HG02798 (cell line): ENCODE data around the gene HLA-B.
"Not testable (repeated sequence)": the region's sequence is repeated elsewhere in the genome, so short reads cannot be mapped to it uniquely, and the experiment has no call there.

Experiments
- ATAC-seq: cut with Tn5 transposase; IDR thresholded peaks from one replicate; pipeline ENCODE4 v1.9.1; 2021; ENCODE audit warnings: mild to moderate bottlenecking; ENCODE audit not compliant: unreplicated experiment, poor library complexity

Gene HLA-B

GRCh38 chr6:31356946-31357466 lies at the start of gene HLA-B:
TSS of gene HLA-B (minus strand) at chr6:31357179. CDS start at chr6:31357158, 21 bp downstream.
- ATAC-seq, result peak; percentile 87

GRCh38 chr6:31405996-31406395 lies 49.0 kb upstream of the HLA-B start:
- ATAC-seq, result no peak

- not testable (repeated sequence) for ATAC-seq
Observed at GRCh38 chr6:31404061-31404364, 47.0 kb upstream of the HLA-B start.

GRCh38 chr6:31403283-31404060 lies 46.5 kb upstream of the HLA-B start, which contains the start of gene MICA:
TSS of gene MICA (plus strand) at chr6:31403595. CDS start at chr6:31403633, 38 bp downstream.
- ATAC-seq, result peak; percentile 65

- ATAC-seq, result peak; percentile 9
Observed at GRCh38 chr6:31402324-31403282, 45.6 kb upstream of the HLA-B start.

- no peak for ATAC-seq
Observed at GRCh38 chr6:31401403-31401802, 44.4 kb upstream of the HLA-B start.

- ATAC-seq, result peak; percentile 43
Observed at GRCh38 chr6:31400467-31401289, 43.7 kb upstream of the HLA-B start.

- ATAC-seq, result no peak
Observed at GRCh38 chr6:31399589-31400466, 42.8 kb upstream of the HLA-B start.

GRCh38 chr6:31397901-31398525 lies 41.0 kb upstream of the HLA-B start:
- ATAC-seq, result no peak

GRCh38 chr6:31397153-31397499 lies 40.1 kb upstream of the HLA-B start:
- ATAC-seq, result not testable (repeated sequence)

GRCh38 chr6:31396422-31397152 lies 39.6 kb upstream of the HLA-B start:
- no peak for ATAC-seq

- ATAC-seq, result no peak
Observed at GRCh38 chr6:31395832-31396231, 38.9 kb upstream of the HLA-B start.

GRCh38 chr6:31394381-31394780 lies 37.4 kb upstream of the HLA-B start:
- no peak for ATAC-seq

- ATAC-seq, result no peak
Observed at GRCh38 chr6:31393932-31394331, 37.0 kb upstream of the HLA-B start.

GRCh38 chr6:31389802-31390132 lies 32.8 kb upstream of the HLA-B start:
- ATAC-seq, result not testable (repeated sequence)

GRCh38 chr6:31388916-31389801 lies 32.2 kb upstream of the HLA-B start:
- ATAC-seq, result not testable (repeated sequence)

- ATAC-seq, result no peak
Observed at GRCh38 chr6:31386977-31387376, 30.0 kb upstream of the HLA-B start.
